Measurements from ENCODE around the gene NCL.
"Not testable (repeated sequence)": the region's sequence is repeated elsewhere in the genome, so short reads cannot be mapped to it uniquely, and the experiment has no call there.

NCL gene

DNA sequence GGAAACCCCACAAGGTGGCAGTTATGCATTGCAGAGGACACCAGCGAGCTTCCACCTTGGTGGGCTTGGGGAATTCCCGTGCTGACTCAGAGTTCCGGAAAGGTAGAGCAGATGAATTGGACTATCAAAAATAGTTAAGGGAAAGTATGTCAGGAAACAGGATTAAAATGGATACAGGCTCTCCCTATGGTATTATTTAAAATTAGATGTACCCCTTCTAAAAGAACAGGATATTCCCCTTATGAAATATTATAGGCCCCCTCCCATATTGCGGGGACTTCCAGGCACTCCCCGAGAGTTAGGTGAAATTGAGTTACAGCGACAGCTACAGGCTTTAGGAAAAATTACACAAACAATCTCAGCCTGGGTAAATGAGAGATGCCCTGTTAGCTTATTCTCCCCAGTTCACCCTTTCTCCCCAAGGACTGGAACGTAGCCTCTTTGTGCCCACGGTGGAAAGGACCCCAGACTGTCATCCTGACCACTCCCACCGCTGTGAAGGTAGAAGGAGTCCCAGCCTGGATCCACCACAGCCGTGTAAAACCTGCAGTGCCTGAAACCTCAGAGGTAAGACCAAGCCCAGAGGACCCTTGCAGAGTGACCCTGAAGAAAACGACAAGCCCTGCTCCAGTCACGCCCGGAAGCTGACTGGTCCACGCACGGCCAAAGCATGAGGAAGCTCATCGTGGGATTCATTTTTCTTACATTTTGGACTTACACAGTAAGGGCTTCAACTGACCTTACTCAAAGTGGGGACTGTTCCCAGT is 58.5 kb downstream of the NCL start:
- not testable (repeated sequence) for DNase-seq (ENCODE audit: low spot score)

DNA sequence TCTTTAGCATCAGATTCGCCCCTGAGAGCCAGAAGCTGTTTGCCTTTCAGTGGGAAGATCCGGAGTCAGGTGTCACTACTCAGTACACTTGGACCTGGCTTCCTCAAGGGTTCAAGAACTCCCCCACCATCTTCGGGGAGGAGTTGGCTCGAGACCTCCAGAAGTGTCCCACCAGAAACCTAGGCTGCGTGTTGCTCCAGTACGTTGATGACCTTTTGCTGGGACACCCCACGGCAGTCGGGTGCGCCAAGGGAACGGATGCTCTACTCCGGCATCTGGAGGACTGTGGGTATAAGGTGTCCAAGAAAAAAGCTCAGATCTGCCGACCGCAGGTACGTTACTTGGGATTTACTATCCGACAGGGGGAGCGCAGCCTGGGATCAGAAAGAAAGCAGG is 60.1 kb downstream of the NCL start:
- not testable (repeated sequence) for DNase-seq (ENCODE audit: low spot score)

Data from cerebellar cortex (tissue), 1 donor.